ENCODE data around the gene DCST2. TPM values are rescaled to one million over a fixed set of nuclear protein-coding genes. Genes with fewer than 3 reads are reported as not detected.

The DCST2 gene
- polyA plus RNA-seq, 1 of the 3 experiments (the other 2 are of a cell fraction) = 0.76 TPM

DNA sequence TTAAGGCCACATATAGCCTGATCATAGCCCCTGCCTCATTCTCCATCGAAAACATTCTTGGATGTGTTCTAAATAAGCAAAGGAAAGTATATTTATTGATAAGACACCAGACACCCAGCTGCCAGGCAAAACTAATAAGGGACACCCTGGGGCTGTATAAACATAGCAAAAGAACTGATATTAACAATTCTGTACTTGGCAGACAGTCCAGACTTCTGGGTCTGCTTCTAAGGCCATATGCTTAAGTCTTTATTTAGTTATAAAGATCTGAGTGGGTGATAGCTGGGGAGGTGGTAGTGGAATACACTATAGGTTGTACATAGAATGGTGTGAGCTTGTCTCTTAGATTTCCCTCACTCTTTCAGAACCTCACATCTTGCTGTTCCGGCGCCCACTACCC, 55.2 kb downstream of the DCST2 start:
- DNase-seq = no peak
- CTCF ChIA-PET = interaction anchor here (0.9 to 37.5 kb wide), 6 partner anchors 17 to 83 kb away, joined by 3 to 640 read pairs (median 5); partner anchors contain the start of genes ADAM15, LENEP, PYGO2 and ZBTB7B
- H3K9me2 ChIP-seq = no peaks in the 10 kb centered on the region
- no peaks in the 10 kb centered on the region for H3K9me3 ChIP-seq
- peaks cover 7 to 10% of the 10 kb centered on the region in 2 experiments for H3K36me3 ChIP-seq (replicated peaks in 1 of 2; ENCODE audit: control insufficient read depth in 1 of 2, insufficient read depth in 2 of 2, low read length in 1 of 2)
- no peak overlapping the region for H3K4me2 ChIP-seq
- no peaks in the 10 kb centered on the region for H3K27me3 ChIP-seq (ENCODE audit: insufficient read depth)
- H3F3A ChIP-seq (replicated peaks; ENCODE audit: insufficient read depth) = peaks cover 21% of the 10 kb centered on the region
- no peaks in the 10 kb centered on the region for H4K20me1 ChIP-seq (ENCODE audit: insufficient read depth)
- peaks cover 17 to 35% of the 10 kb centered on the region in 2 experiments; a peak in 3 of 4 replicates for H3K4me1 ChIP-seq (ENCODE audit: control insufficient read depth in 1 of 2, insufficient read depth in 2 of 2, low read depth in 1 of 2, low read length in 1 of 2)
- POLR2A ChIA-PET = interaction anchor here (1.2 to 2.8 kb wide), 8 partner anchors 8 to 73 kb away, joined by 3 to 25 read pairs (median 4); partner anchors contain the start of genes ADAM15, LENEP, PBXIP1 and PYGO2
- H2AFZ ChIP-seq (ENCODE audit: low read depth) = no peak overlapping the region
- H3K79me2 ChIP-seq (ENCODE audit: insufficient read depth) = peaks cover 73% of the 10 kb centered on the region
- 72% methylated on average over 3 of the region's 3 CpGs for WGBS (ENCODE audit: low lambda C conversion rate)
- H3K27ac ChIP-seq (ENCODE audit: low read depth in 2 of 2, low read length in 1 of 2) = peak overlapping the region; percentile 99 to 100; a peak in 3 of 4 replicates
- no peak overlapping the region for H3K9ac ChIP-seq
- no peak overlapping the region for H3K4me3 ChIP-seq (ENCODE audit: low read depth in 2 of 2, low read length in 1 of 2)
- TF ChIP-seq FOSL2 (IDR thresholded peaks at IDR 0.05; ENCODE audit: borderline replicate concordance, low read depth) = no peak
- TF ChIP-seq YY1 (IDR thresholded peaks at IDR 0.05; ENCODE audit: low read depth) = no peak
- 0 out of 2 replicates have a peak, but pooled peaks have one; percentile 27 for TF ChIP-seq TEAD4 (IDR thresholded peaks at IDR 0.05; ENCODE audit: borderline replicate concordance, insufficient read depth)
- no peak for TF ChIP-seq GABPA (IDR thresholded peaks at IDR 0.05; ENCODE audit: low read depth)
- peak; percentile 93 for TF ChIP-seq FOXJ3 (CRISPR knock-in tag; IDR thresholded peaks at IDR 0.05)
- TF ChIP-seq MEF2A (IDR thresholded peaks at IDR 0.05; ENCODE audit: borderline replicate concordance, low read depth) = no peak
- TF ChIP-seq, protein P1, sequence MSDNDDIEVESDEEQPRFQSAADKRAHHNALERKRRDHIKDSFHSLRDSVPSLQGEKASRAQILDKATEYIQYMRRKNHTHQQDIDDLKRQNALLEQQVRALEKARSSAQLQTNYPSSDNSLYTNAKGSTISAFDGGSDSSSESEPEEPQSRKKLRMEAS (IDR thresholded peaks at IDR 0.05; ENCODE audit: low read depth) = no peak
- no peak for TF ChIP-seq NRF1 (IDR thresholded peaks at IDR 0.05; ENCODE audit: low read depth, low read length)
- TF ChIP-seq, protein P2, sequence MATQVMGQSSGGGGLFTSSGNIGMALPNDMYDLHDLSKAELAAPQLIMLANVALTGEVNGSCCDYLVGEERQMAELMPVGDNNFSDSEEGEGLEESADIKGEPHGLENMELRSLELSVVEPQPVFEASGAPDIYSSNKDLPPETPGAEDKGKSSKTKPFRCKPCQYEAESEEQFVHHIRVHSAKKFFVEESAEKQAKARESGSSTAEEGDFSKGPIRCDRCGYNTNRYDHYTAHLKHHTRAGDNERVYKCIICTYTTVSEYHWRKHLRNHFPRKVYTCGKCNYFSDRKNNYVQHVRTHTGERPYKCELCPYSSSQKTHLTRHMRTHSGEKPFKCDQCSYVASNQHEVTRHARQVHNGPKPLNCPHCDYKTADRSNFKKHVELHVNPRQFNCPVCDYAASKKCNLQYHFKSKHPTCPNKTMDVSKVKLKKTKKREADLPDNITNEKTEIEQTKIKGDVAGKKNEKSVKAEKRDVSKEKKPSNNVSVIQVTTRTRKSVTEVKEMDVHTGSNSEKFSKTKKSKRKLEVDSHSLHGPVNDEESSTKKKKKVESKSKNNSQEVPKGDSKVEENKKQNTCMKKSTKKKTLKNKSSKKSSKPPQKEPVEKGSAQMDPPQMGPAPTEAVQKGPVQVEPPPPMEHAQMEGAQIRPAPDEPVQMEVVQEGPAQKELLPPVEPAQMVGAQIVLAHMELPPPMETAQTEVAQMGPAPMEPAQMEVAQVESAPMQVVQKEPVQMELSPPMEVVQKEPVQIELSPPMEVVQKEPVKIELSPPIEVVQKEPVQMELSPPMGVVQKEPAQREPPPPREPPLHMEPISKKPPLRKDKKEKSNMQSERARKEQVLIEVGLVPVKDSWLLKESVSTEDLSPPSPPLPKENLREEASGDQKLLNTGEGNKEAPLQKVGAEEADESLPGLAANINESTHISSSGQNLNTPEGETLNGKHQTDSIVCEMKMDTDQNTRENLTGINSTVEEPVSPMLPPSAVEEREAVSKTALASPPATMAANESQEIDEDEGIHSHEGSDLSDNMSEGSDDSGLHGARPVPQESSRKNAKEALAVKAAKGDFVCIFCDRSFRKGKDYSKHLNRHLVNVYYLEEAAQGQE (IDR thresholded peaks at IDR 0.05; ENCODE audit: low read depth, low read length) = no peak
- TF ChIP-seq FOXM1 (IDR thresholded peaks at IDR 0.05; ENCODE audit: low read depth) = no peak
- no peak for TF ChIP-seq ELF1 (IDR thresholded peaks at IDR 0.05)
- TF ChIP-seq, protein P3, sequence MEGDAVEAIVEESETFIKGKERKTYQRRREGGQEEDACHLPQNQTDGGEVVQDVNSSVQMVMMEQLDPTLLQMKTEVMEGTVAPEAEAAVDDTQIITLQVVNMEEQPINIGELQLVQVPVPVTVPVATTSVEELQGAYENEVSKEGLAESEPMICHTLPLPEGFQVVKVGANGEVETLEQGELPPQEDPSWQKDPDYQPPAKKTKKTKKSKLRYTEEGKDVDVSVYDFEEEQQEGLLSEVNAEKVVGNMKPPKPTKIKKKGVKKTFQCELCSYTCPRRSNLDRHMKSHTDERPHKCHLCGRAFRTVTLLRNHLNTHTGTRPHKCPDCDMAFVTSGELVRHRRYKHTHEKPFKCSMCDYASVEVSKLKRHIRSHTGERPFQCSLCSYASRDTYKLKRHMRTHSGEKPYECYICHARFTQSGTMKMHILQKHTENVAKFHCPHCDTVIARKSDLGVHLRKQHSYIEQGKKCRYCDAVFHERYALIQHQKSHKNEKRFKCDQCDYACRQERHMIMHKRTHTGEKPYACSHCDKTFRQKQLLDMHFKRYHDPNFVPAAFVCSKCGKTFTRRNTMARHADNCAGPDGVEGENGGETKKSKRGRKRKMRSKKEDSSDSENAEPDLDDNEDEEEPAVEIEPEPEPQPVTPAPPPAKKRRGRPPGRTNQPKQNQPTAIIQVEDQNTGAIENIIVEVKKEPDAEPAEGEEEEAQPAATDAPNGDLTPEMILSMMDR (IDR thresholded peaks at IDR 0.05) = no peak
- TF ChIP-seq NFIC (IDR thresholded peaks at IDR 0.05; ENCODE audit: borderline replicate concordance) = no peak
- TF ChIP-seq RXRA (IDR thresholded peaks at IDR 0.05; ENCODE audit: borderline replicate concordance, low read depth) = no peak
- no peak for TF ChIP-seq RAD21 (IDR thresholded peaks at IDR 0.05; ENCODE audit: low read length)
- peak in 1 of 2 experiments; percentile 99; a peak in 2 of 4 replicates for TF ChIP-seq EP300 (IDR thresholded peaks at IDR 0.05; ENCODE audit: borderline replicate concordance in 1 of 2, low read depth in 1 of 2, low read length in 1 of 2)
- TF ChIP-seq CHD2 (IDR thresholded peaks at IDR 0.05; ENCODE audit: low read length, partially characterized antibody) = peak; percentile 69
- no peak for TF ChIP-seq EZH2phosphoT487 (IDR thresholded peaks at IDR 0.05; ENCODE audit: borderline replicate concordance, low read depth)
- peak; percentile 94 for TF ChIP-seq RCOR1 (IDR thresholded peaks at IDR 0.05; ENCODE audit: low read length)
- TF ChIP-seq JUND (IDR thresholded peaks at IDR 0.05) = no peak
- TF ChIP-seq, protein P4, sequence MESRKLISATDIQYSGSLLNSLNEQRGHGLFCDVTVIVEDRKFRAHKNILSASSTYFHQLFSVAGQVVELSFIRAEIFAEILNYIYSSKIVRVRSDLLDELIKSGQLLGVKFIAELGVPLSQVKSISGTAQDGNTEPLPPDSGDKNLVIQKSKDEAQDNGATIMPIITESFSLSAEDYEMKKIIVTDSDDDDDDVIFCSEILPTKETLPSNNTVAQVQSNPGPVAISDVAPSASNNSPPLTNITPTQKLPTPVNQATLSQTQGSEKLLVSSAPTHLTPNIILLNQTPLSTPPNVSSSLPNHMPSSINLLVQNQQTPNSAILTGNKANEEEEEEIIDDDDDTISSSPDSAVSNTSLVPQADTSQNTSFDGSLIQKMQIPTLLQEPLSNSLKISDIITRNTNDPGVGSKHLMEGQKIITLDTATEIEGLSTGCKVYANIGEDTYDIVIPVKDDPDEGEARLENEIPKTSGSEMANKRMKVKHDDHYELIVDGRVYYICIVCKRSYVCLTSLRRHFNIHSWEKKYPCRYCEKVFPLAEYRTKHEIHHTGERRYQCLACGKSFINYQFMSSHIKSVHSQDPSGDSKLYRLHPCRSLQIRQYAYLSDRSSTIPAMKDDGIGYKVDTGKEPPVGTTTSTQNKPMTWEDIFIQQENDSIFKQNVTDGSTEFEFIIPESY (IDR thresholded peaks at IDR 0.05; ENCODE audit: borderline replicate concordance, low read depth) = no peak
- TF ChIP-seq, protein P5, sequence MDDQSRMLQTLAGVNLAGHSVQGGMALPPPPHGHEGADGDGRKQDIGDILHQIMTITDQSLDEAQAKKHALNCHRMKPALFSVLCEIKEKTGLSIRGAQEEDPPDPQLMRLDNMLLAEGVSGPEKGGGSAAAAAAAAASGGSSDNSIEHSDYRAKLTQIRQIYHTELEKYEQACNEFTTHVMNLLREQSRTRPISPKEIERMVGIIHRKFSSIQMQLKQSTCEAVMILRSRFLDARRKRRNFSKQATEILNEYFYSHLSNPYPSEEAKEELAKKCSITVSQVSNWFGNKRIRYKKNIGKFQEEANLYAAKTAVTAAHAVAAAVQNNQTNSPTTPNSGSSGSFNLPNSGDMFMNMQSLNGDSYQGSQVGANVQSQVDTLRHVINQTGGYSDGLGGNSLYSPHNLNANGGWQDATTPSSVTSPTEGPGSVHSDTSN (IDR thresholded peaks at IDR 0.05) = no peak
- TF ChIP-seq, protein P6, sequence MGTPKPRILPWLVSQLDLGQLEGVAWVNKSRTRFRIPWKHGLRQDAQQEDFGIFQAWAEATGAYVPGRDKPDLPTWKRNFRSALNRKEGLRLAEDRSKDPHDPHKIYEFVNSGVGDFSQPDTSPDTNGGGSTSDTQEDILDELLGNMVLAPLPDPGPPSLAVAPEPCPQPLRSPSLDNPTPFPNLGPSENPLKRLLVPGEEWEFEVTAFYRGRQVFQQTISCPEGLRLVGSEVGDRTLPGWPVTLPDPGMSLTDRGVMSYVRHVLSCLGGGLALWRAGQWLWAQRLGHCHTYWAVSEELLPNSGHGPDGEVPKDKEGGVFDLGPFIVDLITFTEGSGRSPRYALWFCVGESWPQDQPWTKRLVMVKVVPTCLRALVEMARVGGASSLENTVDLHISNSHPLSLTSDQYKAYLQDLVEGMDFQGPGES (IDR thresholded peaks at IDR 0.05; ENCODE audit: low read depth, low read length) = no peak
